A549 (cell line): ENCODE measurements around the gene TIPARP. TPM values are rescaled to one million over a fixed set of nuclear protein-coding genes. Genes with fewer than 3 reads are reported as not detected.

Experiments used
- ATAC-seq, 2 experiments: fragments of 200-7000 bp in 1 of 2; fragments of >200 bp in 1 of 2; cut with Nextera tagmentation in 1 of 2; cut with Tn5 transposase in 1 of 2; 3 replicates each; pipeline versions ENCODE4 v1.8.0 to v1.9.1; 2018 to 2020; ENCODE audit warnings: mild to moderate bottlenecking in 1 of 2, moderate library complexity in 1 of 2
- CTCF ChIA-PET: fragments of 300-600 bp; sonication (Branson Sonifier 250); formaldehyde crosslinking; extraction: SDS; loops from one replicate; lab custom pipeline; 2021; ENCODE audit warnings: antibody characterized with exemption, inconsistent platforms; lab: Yijun Ruan, JAX
- POLR2A ChIA-PET: fragments of 350-600 bp; formaldehyde crosslinking; extraction: SDS; loops from one replicate; lab custom pipeline; 2021; ENCODE audit warnings: antibody characterized with exemption, inconsistent platforms; lab: Yijun Ruan, JAX
- DNase-seq, 2 experiments: peaks; one replicate each; pipeline versions ENCODE4 v3.0.0 to v3.0.0-alpha.2; 2011 to 2016; ENCODE audit warnings: low read depth in 1 of 2, low spot score in 1 of 2
- FAIRE-seq: peaks from 2 replicates; lab custom pipeline; 2011; peaks lifted over from hg19 to GRCh38; lab: Jason Lieb, UNC
- H3K27ac ChIP-seq, 2 experiments: fragments of >200 bp; sonication (Bioruptor Twin); formaldehyde crosslinking; 3 replicates each; pipeline ENCODE4 v1.5.1; 2016 to 2017
- H3K4me1 ChIP-seq: fragments of >200 bp; sonication (Bioruptor Twin); formaldehyde crosslinking; 3 replicates; pipeline ENCODE4 v1.6.1; 2016
- H3K4me2 ChIP-seq: fragments of >200 bp; sonication (Bioruptor Twin); formaldehyde crosslinking; 3 replicates; pipeline ENCODE4 v1.6.1; 2016
- H3K4me3 ChIP-seq: fragments of >200 bp; sonication (Bioruptor Twin); formaldehyde crosslinking; 3 replicates; pipeline ENCODE4 v1.5.1; 2016
- H3K9me3 ChIP-seq: fragments of >200 bp; sonication (Bioruptor Twin); formaldehyde crosslinking; 3 replicates; pipeline ENCODE4 v1.6.1; 2016
- BCL3 ChIP-seq: fragments of >200 bp; sonication (Bioruptor Twin); formaldehyde crosslinking; IDR thresholded peaks from 3 replicates; pipeline ENCODE4 v1.6.1; 2016
- BHLHE40 ChIP-seq: IDR thresholded peaks from 2 replicates; pipeline ENCODE4 v1.6.1; 2012; ENCODE audit warnings: low read depth, low read length, inconsistent platforms
- CEBPB ChIP-seq, 2 experiments: fragments of >200 bp in 1 of 2; sonication (Bioruptor Twin) in 1 of 2; formaldehyde crosslinking in 1 of 2; IDR thresholded peaks; 2 replicates each; pipeline ENCODE4 v1.6.1; 2012 to 2016
- EHF ChIP-seq: fragments of 250-450 bp; sonication (Bioruptor Pico); IDR thresholded peaks from 2 replicates; pipeline ENCODE4 v1.5.0; 2020; ENCODE audit warnings: mild to moderate bottlenecking
- ESRRA ChIP-seq: fragments of 150-350 bp; IDR thresholded peaks from 2 replicates; pipeline ENCODE4 v1.6.1; 2014; ENCODE audit warnings: mild to moderate bottlenecking, low read length, borderline replicate concordance
- FOSB ChIP-seq: fragments of 250-450 bp; sonication (Bioruptor Pico); IDR thresholded peaks from 2 replicates; pipeline ENCODE4 v1.5.0; 2020; ENCODE audit warnings: mild to moderate bottlenecking, moderate library complexity
- FOXS1 ChIP-seq: fragments of 250-450 bp; sonication (Bioruptor Pico); IDR thresholded peaks from 2 replicates; pipeline ENCODE4 v1.5.0; 2020; ENCODE audit warnings: mild to moderate bottlenecking, moderate library complexity
- HDAC2 ChIP-seq: fragments of 200-600 bp; sonication (generic); IDR thresholded peaks from 2 replicates; pipeline ENCODE4 v1.6.1; 2016
- HOXA7 ChIP-seq: fragments of 250-450 bp; sonication (Bioruptor Pico); IDR thresholded peaks from 2 replicates; pipeline ENCODE4 v1.5.0; 2020; ENCODE audit warnings: mild to moderate bottlenecking, moderate library complexity
- KDM1A ChIP-seq: fragments of 200-600 bp; sonication (generic); IDR thresholded peaks from 2 replicates; pipeline ENCODE4 v1.6.1; 2016; ENCODE audit warnings: low read depth, mild to moderate bottlenecking
- MAFK ChIP-seq: fragments of 450-650 bp; IDR thresholded peaks from 2 replicates; pipeline ENCODE4 v1.6.1; 2014; ENCODE audit not compliant: partially characterized antibody
- NPAS2 ChIP-seq: fragments of 250-450 bp; sonication (Bioruptor Pico); IDR thresholded peaks from 2 replicates; pipeline ENCODE4 v1.8.0; 2022; ENCODE audit warnings: mild to moderate bottlenecking, moderate library complexity, borderline replicate concordance
- POLR2A ChIP-seq: IDR thresholded peaks from 2 replicates; pipeline ENCODE4 v1.6.1; 2012; ENCODE audit warnings: mild to moderate bottlenecking, low read length
- RAD21 ChIP-seq, 2 experiments: fragments of >200 bp in 1 of 2; sonication (Bioruptor Twin) in 1 of 2; formaldehyde crosslinking in 1 of 2; IDR thresholded peaks in 1 of 2; conservative IDR thresholded peaks in 1 of 2; 2 replicates in 1 of 2; 3 replicates in 1 of 2; pipeline ENCODE4 v1.6.1; 2012 to 2018; ENCODE audit warnings: inconsistent platforms in 1 of 2
- RNF2 ChIP-seq: fragments of 200-600 bp; sonication (generic); IDR thresholded peaks from 2 replicates; pipeline ENCODE4 v1.6.1; 2016; ENCODE audit warnings: low read depth, mild to moderate bottlenecking, antibody characterized with exemption, moderate library complexity, borderline replicate concordance
- SMC3 ChIP-seq: fragments of >200 bp; sonication (Bioruptor Twin); formaldehyde crosslinking; IDR thresholded peaks from 3 replicates; pipeline ENCODE4 v1.6.1; 2018; ENCODE audit warnings: inconsistent platforms
- SREBF2 ChIP-seq: fragments of 450-650 bp; IDR thresholded peaks from 2 replicates; pipeline ENCODE4 v1.6.1; 2014; ENCODE audit warnings: mild to moderate bottlenecking, moderate library complexity
- TFCP2L1 ChIP-seq: fragments of 250-450 bp; sonication (Bioruptor Pico); IDR thresholded peaks from 2 replicates; pipeline ENCODE4 v1.5.0; 2021; ENCODE audit warnings: mild to moderate bottlenecking
- ZFP36 ChIP-seq: fragments of 450-650 bp; IDR thresholded peaks from 2 replicates; pipeline ENCODE4 v1.6.1; 2014; ENCODE audit warnings: borderline replicate concordance; ENCODE audit not compliant: partially characterized antibody
- WGBS: methylation state at CpG from one replicate; pipeline ENCODE4 v1.1.6; 2017; ENCODE audit errors: missing lambda C conversion rate; 5-methylcytosine and 5-hydroxymethylcytosine counted together
- polyA plus RNA-seq, 4 experiments: library from polyadenylated mRNA; depleted of rRNA in 3 of 4; stranded (reverse); fragments of >200 nt; fragmentation: RNase III in 1 of 4; extraction: RNeasy Plus Mini Kit Qiagen cat#74134 plus additional on column Dnase treatment in 1 of 4; gene quantifications; 2 replicates in 3 of 4; 3 replicates in 1 of 4; pipeline ENCODE4 v1.2.3, GENCODE V29; 2011 to 2017
- TF ChIP-seq, protein P1 (sequence below): fragments of >200 bp; sonication (Bioruptor Twin); formaldehyde crosslinking; IDR thresholded peaks from 2 replicates; pipeline ENCODE4 v1.6.1; 2016
- TF ChIP-seq, protein P2 (sequence below): fragments of 250-450 bp; sonication (Bioruptor Pico); IDR thresholded peaks from 2 replicates; pipeline ENCODE4 v1.5.0; 2020; ENCODE audit warnings: low read depth, mild to moderate bottlenecking, moderate library complexity
- TF ChIP-seq, protein P3 (sequence below): fragments of 200-600 bp; sonication (generic); IDR thresholded peaks from 2 replicates; pipeline ENCODE4 v1.6.1; 2016; ENCODE audit warnings: antibody characterized with exemption, mild to moderate bottlenecking, moderate library complexity

TIPARP gene
- polyA plus RNA-seq, 2 of the 4 experiments (the other 2 are of a cell fraction): 11.8 to 16.5 TPM

- TF ChIP-seq CEBPB (IDR thresholded peaks at IDR 0.05): no peak
Observed at GRCh38 chr3:156642750-156643728, 31.4 kb upstream of the TIPARP start (continued).

DNA sequence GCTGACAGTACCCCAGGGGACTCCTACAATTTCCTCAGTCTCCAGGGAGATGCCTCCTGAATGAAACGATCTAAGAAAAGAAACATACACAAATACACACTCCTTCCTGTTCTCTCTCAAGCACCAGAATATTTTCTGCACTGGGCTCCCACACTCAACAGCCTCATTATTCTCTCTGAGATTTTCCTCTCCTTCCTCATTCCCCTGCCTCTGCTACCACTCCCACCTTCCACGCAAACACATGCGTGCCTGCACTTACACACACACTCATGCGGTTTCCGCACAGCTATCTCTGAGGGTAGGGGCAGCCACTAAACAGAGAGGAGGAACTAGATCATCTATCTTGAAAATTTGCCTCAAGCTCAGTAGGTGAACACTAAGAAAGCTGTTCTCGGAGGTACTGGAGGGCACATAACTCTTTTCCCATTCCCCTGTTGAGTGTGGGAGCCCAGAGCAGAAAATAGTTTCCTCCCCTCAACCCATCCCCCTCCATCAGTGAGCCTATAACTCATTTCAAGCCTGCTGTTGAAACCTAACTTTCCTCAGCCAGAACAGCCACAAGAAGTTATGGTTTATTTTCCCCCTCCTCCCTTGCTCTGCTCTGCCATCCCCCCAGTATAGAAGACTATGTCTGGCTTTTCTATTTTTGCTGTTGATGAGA lies 30.5 kb upstream of the TIPARP start:
- H3K4me2 ChIP-seq: no peak overlapping the region
- H3K27ac ChIP-seq: no peak overlapping the region
- CTCF ChIA-PET: no interaction called here
- peaks cover 3% of the 10 kb centered on the region; the same call in 1 of the 3 replicates for H3K9me3 ChIP-seq
- DNase-seq (no peak), FAIRE-seq (no peak), ATAC-seq (no peak; a peak in 1 of 6 replicates)
- 78% methylated on average over 6 of the region's 6 CpGs for WGBS
- TF ChIP-seq ESRRA: no peak
- TF ChIP-seq ZFP36: no peak
- TF ChIP-seq SMC3: no peak
- TF ChIP-seq HDAC2: no peak
- POLR2A ChIA-PET: interaction anchor here (0.8 kb wide), 1 partner anchor 89 kb away, joined by 3 read pairs; the partner anchor contains the start of gene SSR3
- H3K4me1 ChIP-seq: no peaks in the 10 kb centered on the region
- H3K4me3 ChIP-seq: no peak overlapping the region

DNA sequence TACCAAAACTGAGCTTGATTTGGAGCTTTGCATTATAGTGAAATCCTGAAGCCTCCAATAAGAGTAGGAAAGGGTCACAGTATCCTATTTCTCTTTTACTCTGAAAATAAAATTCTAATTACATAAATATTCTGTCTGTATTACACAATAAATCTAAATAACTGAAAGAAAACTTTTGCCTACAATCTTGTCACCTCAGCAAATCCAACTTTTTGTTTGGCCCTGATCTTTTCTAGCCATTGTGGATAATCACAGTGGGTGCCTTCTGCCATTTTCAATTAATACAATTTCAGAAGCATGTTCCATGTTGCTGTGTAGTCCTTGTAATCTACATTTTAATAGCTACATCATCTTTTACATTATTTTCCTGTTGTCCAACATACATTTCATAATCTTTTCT lies 29.4 kb upstream of the TIPARP start:
- CTCF ChIA-PET: no interaction called here
- FAIRE-seq: no peak
- POLR2A ChIA-PET: no interaction called here

GRCh38 chr3:156646958-156647357 lies 27.4 kb upstream of the TIPARP start:
- H3K4me3 ChIP-seq: no peak overlapping the region
- ATAC-seq (no peak), DNase-seq (no peak), FAIRE-seq (no peak)
- H3K9me3 ChIP-seq: peaks cover 3% of the 10 kb centered on the region; the same call in 1 of the 3 replicates
- H3K4me2 ChIP-seq: no peak overlapping the region
- CTCF ChIA-PET: interaction anchor here (0.6 to 1.5 kb wide), 2 partner anchors 10 to 27 kb away, joined by 3 to 6 read pairs; partner anchors contain the start of gene TIPARP
- POLR2A ChIA-PET: no interaction called here
- no peak overlapping the region for H3K27ac ChIP-seq
- H3K4me1 ChIP-seq: no peaks in the 10 kb centered on the region
- TF ChIP-seq FOXS1 (CRISPR knock-in tag) (no peak), HDAC2 (no peak), TFCP2L1 (CRISPR knock-in tag) (no peak), BCL3 (no peak), KDM1A (no peak), RAD21 (conservative IDR thresholded peaks at IDR 0.05 in 1 of 2, IDR thresholded peaks at IDR 0.05 in 1 of 2) (no peak), ESRRA (no peak), NPAS2 (no peak), RNF2 (no peak), MAFK (no peak), SREBF2 (no peak), POLR2A (no peak), FOSB (CRISPR knock-in tag) (no peak), BHLHE40 (no peak), EHF (CRISPR knock-in tag) (no peak)
- TF ChIP-seq, protein P1, sequence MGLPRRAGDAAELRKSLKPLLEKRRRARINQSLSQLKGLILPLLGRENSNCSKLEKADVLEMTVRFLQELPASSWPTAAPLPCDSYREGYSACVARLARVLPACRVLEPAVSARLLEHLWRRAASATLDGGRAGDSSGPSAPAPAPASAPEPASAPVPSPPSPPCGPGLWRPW: no peak
- TF ChIP-seq, protein P2, sequence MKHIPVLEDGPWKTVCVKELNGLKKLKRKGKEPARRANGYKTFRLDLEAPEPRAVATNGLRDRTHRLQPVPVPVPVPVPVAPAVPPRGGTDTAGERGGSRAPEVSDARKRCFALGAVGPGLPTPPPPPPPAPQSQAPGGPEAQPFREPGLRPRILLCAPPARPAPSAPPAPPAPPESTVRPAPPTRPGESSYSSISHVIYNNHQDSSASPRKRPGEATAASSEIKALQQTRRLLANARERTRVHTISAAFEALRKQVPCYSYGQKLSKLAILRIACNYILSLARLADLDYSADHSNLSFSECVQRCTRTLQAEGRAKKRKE (CRISPR knock-in tag): no peak

More for the DNA sequence above, 29.4 kb upstream of the TIPARP start:
- H3K4me1 ChIP-seq: no peaks in the 10 kb centered on the region
- ATAC-seq (no peak), DNase-seq (no peak)
- no peak overlapping the region for H3K4me3 ChIP-seq
- no peak overlapping the region for H3K4me2 ChIP-seq
- H3K9me3 ChIP-seq: peaks cover 3% of the 10 kb centered on the region; the same call in 1 of the 3 replicates
- H3K27ac ChIP-seq: no peak overlapping the region
- TF ChIP-seq MAFK (peak; percentile 13), RAD21 (conservative IDR thresholded peaks at IDR 0.05 in 1 of 2, IDR thresholded peaks at IDR 0.05 in 1 of 2) (no peak), HOXA7 (CRISPR knock-in tag) (no peak), FOSB (CRISPR knock-in tag) (no peak)
- TF ChIP-seq, protein P3, sequence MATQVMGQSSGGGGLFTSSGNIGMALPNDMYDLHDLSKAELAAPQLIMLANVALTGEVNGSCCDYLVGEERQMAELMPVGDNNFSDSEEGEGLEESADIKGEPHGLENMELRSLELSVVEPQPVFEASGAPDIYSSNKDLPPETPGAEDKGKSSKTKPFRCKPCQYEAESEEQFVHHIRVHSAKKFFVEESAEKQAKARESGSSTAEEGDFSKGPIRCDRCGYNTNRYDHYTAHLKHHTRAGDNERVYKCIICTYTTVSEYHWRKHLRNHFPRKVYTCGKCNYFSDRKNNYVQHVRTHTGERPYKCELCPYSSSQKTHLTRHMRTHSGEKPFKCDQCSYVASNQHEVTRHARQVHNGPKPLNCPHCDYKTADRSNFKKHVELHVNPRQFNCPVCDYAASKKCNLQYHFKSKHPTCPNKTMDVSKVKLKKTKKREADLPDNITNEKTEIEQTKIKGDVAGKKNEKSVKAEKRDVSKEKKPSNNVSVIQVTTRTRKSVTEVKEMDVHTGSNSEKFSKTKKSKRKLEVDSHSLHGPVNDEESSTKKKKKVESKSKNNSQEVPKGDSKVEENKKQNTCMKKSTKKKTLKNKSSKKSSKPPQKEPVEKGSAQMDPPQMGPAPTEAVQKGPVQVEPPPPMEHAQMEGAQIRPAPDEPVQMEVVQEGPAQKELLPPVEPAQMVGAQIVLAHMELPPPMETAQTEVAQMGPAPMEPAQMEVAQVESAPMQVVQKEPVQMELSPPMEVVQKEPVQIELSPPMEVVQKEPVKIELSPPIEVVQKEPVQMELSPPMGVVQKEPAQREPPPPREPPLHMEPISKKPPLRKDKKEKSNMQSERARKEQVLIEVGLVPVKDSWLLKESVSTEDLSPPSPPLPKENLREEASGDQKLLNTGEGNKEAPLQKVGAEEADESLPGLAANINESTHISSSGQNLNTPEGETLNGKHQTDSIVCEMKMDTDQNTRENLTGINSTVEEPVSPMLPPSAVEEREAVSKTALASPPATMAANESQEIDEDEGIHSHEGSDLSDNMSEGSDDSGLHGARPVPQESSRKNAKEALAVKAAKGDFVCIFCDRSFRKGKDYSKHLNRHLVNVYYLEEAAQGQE: no peak
- TF ChIP-seq, all 56 proteins: peak for 1
